Right kidney (tissue), 1 donor: Measurements from ENCODE around the gene LOXL1.
"Not testable (repeated sequence)": the region's sequence is repeated elsewhere in the genome, so short reads cannot be mapped to it uniquely, and the experiment has no call there.

ENCODE experiments used
- DNase-seq: peaks from one replicate; pipeline ENCODE4 v3.0.0-alpha.2; 2016

LOXL1 gene

GRCh38 chr15:73938516-73938915 is 12.3 kb downstream of the LOXL1 start:
- not testable (repeated sequence) for DNase-seq

- DNase-seq, result no peak
These were observed 12.9 kb downstream of the LOXL1 start for GRCh38 chr15:73939138-73939537.

GRCh38 chr15:73940061-73940981 is 14.1 kb downstream of the LOXL1 start:
- DNase-seq, result no peak

- DNase-seq, result no peak
These were observed 14.8 kb downstream of the LOXL1 start for GRCh38 chr15:73941044-73941443.

- no peak for DNase-seq
These were observed 15.2 kb downstream of the LOXL1 start for GRCh38 chr15:73941449-73941848.

GRCh38 chr15:73941871-73942635 is 15.8 kb downstream of the LOXL1 start:
- peak; percentile 12 for DNase-seq

- DNase-seq, result no peak
These were observed 16.5 kb downstream of the LOXL1 start for GRCh38 chr15:73942751-73943270.

GRCh38 chr15:73944161-73945129 is 18.2 kb downstream of the LOXL1 start:
- DNase-seq, result peak; percentile 23

- no peak for DNase-seq
These were observed 18.9 kb downstream of the LOXL1 start for GRCh38 chr15:73945130-73945508.

GRCh38 chr15:73946046-73946721 is 19.9 kb downstream of the LOXL1 start:
- DNase-seq, result no peak

- no peak for DNase-seq
These were observed 20.6 kb downstream of the LOXL1 start for GRCh38 chr15:73946795-73947370.

GRCh38 chr15:73947651-73948050 is 21.4 kb downstream of the LOXL1 start:
- no peak for DNase-seq

GRCh38 chr15:73948396-73948795 is 22.1 kb downstream of the LOXL1 start:
- DNase-seq, result no peak

- no peak for DNase-seq
These were observed 22.7 kb downstream of the LOXL1 start for GRCh38 chr15:73948982-73949381.

GRCh38 chr15:73949496-73949895 is 23.2 kb downstream of the LOXL1 start:
- DNase-seq, result no peak

GRCh38 chr15:73950479-73950830 is 24.2 kb downstream of the LOXL1 start:
- no peak for DNase-seq

GRCh38 chr15:73950831-73951561 is 24.7 kb downstream of the LOXL1 start:
- peak; percentile 73 for DNase-seq

GRCh38 chr15:73951601-73952000 is 25.3 kb downstream of the LOXL1 start:
- no peak for DNase-seq

- DNase-seq, result no peak
These were observed 26.1 kb downstream of the LOXL1 start for GRCh38 chr15:73952171-73952912.
